GM23248 (cell line): Measurements from ENCODE around the gene C3orf49.

ENCODE experiments used
- EZH2 ChIP-seq: fragments of 200-600 bp; sonication (generic); IDR thresholded peaks from 2 replicates; pipeline ENCODE4 v1.6.1; 2018; ENCODE audit warnings: antibody characterized with exemption, mild to moderate bottlenecking; ENCODE audit not compliant: insufficient read depth, poor library complexity, severe bottlenecking
- EZH2phosphoT487 ChIP-seq: fragments of 200-600 bp; sonication (generic); IDR thresholded peaks from 2 replicates; pipeline ENCODE4 v1.6.1; 2018; ENCODE audit warnings: antibody characterized with exemption, moderate library complexity, mild to moderate bottlenecking, low read depth; ENCODE audit not compliant: insufficient read depth

DNA sequence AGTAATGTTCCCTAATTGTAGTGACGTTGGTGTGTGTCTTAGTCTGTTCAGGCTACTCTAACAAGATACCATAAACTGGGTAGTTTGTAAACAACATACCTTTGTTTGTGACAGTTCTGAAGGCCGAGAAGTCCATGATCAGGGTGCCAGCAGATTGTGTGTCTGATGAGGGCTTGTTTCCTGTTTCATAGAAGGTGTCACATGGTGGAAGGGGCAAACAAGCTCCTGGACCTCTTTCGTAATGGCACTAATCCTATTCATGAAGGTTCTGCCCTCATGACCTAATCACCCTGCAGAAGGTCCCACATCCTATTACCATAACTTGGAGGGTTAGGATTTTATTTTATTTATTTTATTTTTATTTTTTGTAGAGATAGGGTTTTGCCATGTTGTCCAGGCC lies 55.7 kb downstream of the C3orf49 start:
- TF ChIP-seq EZH2phosphoT487 = no peak
- TF ChIP-seq EZH2 = no peak
